ENCODE measurements around the gene TSSK3.

TSSK3 gene

GRCh38 chr1:32334864-32335534, 27.3 kb upstream of the TSSK3 start:
- DNase-seq (ENCODE audit: low spot score), result peak; percentile 70

GRCh38 chr1:32335535-32335789, 26.9 kb upstream of the TSSK3 start:
- in situ Hi-C loops (cut with MboI; ENCODE audit: low pct_unique_long_range_greater_than_20kb, low sequenced_read_pairs, unreplicated experiment), result no loop called here
- peak; percentile 45 for DNase-seq (ENCODE audit: low spot score)
- TF ChIP-seq, protein P1, sequence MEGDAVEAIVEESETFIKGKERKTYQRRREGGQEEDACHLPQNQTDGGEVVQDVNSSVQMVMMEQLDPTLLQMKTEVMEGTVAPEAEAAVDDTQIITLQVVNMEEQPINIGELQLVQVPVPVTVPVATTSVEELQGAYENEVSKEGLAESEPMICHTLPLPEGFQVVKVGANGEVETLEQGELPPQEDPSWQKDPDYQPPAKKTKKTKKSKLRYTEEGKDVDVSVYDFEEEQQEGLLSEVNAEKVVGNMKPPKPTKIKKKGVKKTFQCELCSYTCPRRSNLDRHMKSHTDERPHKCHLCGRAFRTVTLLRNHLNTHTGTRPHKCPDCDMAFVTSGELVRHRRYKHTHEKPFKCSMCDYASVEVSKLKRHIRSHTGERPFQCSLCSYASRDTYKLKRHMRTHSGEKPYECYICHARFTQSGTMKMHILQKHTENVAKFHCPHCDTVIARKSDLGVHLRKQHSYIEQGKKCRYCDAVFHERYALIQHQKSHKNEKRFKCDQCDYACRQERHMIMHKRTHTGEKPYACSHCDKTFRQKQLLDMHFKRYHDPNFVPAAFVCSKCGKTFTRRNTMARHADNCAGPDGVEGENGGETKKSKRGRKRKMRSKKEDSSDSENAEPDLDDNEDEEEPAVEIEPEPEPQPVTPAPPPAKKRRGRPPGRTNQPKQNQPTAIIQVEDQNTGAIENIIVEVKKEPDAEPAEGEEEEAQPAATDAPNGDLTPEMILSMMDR (IDR thresholded peaks at IDR 0.05; ENCODE audit: extremely low read depth, insufficient read depth, missing control alignments), result no peak

More at GRCh38 chr1:32334864-32335534, 27.3 kb upstream of the TSSK3 start:
- in situ Hi-C loops (cut with MboI; ENCODE audit: low pct_unique_long_range_greater_than_20kb, low sequenced_read_pairs, unreplicated experiment), result no loop called here
- TF ChIP-seq, protein P1 (IDR thresholded peaks at IDR 0.05; ENCODE audit: extremely low read depth, insufficient read depth, missing control alignments), result peak; percentile 91

- TF ChIP-seq, protein P1 (IDR thresholded peaks at IDR 0.05; ENCODE audit: extremely low read depth, insufficient read depth, missing control alignments), result no peak
- in situ Hi-C loops (cut with MboI; ENCODE audit: low pct_unique_long_range_greater_than_20kb, low sequenced_read_pairs, unreplicated experiment), result no loop called here
- DNase-seq (ENCODE audit: low spot score), result peak; percentile 90
These were observed 26.3 kb upstream of the TSSK3 start, which contains the start of gene MARCKSL1 for GRCh38 chr1:32335790-32336590. Gene MARCKSL1, minus strand, starts transcription at chr1:32336233. Its CDS starts 200 bp downstream, at chr1:32336033.

DNA sequence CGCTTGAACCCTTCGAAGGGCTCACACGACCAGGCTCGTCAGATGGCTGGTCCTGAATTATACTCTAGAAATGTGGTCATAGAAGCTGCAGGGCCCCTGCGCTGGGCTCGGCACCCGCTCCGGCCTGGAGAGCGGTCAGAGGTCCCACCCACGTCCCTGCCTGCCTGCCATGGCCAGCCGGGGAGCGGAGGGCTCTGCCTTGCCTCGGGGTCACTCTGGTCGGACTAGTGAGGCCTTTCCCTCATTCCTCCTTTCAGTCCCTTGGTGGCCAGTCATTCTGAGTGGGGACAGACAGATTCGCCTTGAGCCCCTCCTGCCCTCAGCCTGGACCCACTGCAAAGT, 25.8 kb upstream of the TSSK3 start:
- in situ Hi-C loops (cut with MboI; ENCODE audit: low pct_unique_long_range_greater_than_20kb, low sequenced_read_pairs, unreplicated experiment), result no loop called here
- DNase-seq (ENCODE audit: low spot score), result no peak
- TF ChIP-seq, protein P1 (IDR thresholded peaks at IDR 0.05; ENCODE audit: extremely low read depth, insufficient read depth, missing control alignments), result no peak

- TF ChIP-seq, protein P1 (IDR thresholded peaks at IDR 0.05; ENCODE audit: extremely low read depth, insufficient read depth, missing control alignments), result no peak
- in situ Hi-C loops (cut with MboI; ENCODE audit: low pct_unique_long_range_greater_than_20kb, low sequenced_read_pairs, unreplicated experiment), result no loop called here
- DNase-seq (ENCODE audit: low spot score), result peak; percentile 78
These were observed 25.2 kb upstream of the TSSK3 start for GRCh38 chr1:32336963-32337675.

DNA sequence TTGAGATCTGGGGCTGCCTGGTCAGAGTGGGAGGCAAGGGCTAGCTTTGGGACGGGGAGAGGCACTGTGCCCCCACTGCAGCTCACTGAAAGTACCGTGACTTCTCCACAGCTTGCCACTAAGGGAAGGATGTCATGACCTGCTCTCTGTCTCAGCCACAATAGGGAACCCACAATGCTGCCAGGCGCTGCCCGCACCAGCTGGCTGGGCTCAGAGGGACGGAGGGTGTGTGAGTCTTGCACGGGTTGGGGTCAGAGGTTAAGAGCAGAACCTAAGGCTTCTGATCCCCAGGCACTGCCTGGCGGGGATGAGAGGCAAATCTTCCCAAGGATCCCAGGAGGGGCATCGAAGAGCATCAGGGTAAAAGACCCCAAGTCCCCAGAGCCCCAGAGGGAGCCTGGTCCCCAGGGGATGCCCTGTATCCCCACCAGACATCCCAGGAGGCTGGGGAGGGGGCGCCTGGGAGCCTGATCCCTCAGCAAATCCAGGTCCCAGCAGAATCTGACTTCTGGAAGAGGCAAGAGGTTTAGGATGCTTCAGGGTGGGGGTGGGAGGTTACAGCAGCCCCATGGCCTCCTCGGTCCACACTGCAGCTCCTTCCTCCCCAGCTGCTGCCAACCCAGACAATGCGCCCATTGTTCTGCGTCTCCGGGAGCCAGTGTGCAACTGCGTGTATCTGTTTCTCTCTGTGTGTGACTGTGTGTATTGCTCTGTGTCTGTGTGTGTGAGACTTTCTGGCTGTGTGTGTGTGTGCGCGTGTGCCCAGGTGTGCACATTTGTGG, 24.3 kb upstream of the TSSK3 start:
- in situ Hi-C loops (cut with MboI; ENCODE audit: low pct_unique_long_range_greater_than_20kb, low sequenced_read_pairs, unreplicated experiment), result no loop called here
- TF ChIP-seq, protein P1 (IDR thresholded peaks at IDR 0.05; ENCODE audit: extremely low read depth, insufficient read depth, missing control alignments), result no peak
- DNase-seq (ENCODE audit: low spot score), result no peak

Measured in GM13977 (cell line).